Liver (tissue), 3 donors: ENCODE results near the gene SLIT3.

Experiments
- EGR1 ChIP-seq, 2 donors: IDR thresholded peaks; 2 replicates each; pipeline ENCODE4 v1.6.1; 2016 to 2018; ENCODE audit warnings: antibody characterized with exemption in 2 of 2, low read depth in 2 of 2
- GABPA ChIP-seq, 2 donors: IDR thresholded peaks in 1 of 2; conservative IDR thresholded peaks in 1 of 2; 2 replicates each; pipeline ENCODE4 v1.6.1; 2016; ENCODE audit warnings: antibody characterized with exemption in 2 of 2, mild to moderate bottlenecking in 1 of 2, moderate library complexity in 1 of 2
- RAD21 ChIP-seq, 2 donors: IDR thresholded peaks; 2 replicates each; pipeline ENCODE4 v1.6.1; 2016; ENCODE audit warnings: antibody characterized with exemption in 2 of 2, mild to moderate bottlenecking in 2 of 2
- RXRA ChIP-seq, 2 donors: IDR thresholded peaks; 2 replicates each; pipeline ENCODE4 v1.6.1; 2017 to 2018; ENCODE audit warnings: antibody characterized with exemption in 2 of 2, mild to moderate bottlenecking in 1 of 2
- SP1 ChIP-seq: IDR thresholded peaks from 2 replicates; pipeline ENCODE4 v1.6.1; 2018; ENCODE audit warnings: antibody characterized with exemption, mild to moderate bottlenecking
- TAF1 ChIP-seq: conservative IDR thresholded peaks from 2 replicates; pipeline ENCODE4 v1.6.1; 2016; ENCODE audit warnings: antibody characterized with exemption, mild to moderate bottlenecking
- TF ChIP-seq, protein P1 (sequence below): fragments of 150-350 bp; IDR thresholded peaks from 2 replicates; pipeline ENCODE4 v1.5.1; 2017; ENCODE audit warnings: improper control_type of control experiment, low read depth, low read length; ENCODE audit not compliant: missing input control
- TF ChIP-seq, protein P2 (sequence below): IDR thresholded peaks from 2 replicates; pipeline ENCODE4 v1.6.1; 2016; ENCODE audit warnings: antibody characterized with exemption, mild to moderate bottlenecking
- TF ChIP-seq, protein P3 (sequence below): IDR thresholded peaks from 2 replicates; pipeline ENCODE4 v1.6.1; 2016; ENCODE audit warnings: antibody characterized with exemption
- TF ChIP-seq, protein P4 (sequence below): IDR thresholded peaks from 2 replicates; pipeline ENCODE4 v1.6.1; 2016; ENCODE audit warnings: antibody characterized with exemption
- donor health status: healthy.
- donor health status: healthy.

DNA sequence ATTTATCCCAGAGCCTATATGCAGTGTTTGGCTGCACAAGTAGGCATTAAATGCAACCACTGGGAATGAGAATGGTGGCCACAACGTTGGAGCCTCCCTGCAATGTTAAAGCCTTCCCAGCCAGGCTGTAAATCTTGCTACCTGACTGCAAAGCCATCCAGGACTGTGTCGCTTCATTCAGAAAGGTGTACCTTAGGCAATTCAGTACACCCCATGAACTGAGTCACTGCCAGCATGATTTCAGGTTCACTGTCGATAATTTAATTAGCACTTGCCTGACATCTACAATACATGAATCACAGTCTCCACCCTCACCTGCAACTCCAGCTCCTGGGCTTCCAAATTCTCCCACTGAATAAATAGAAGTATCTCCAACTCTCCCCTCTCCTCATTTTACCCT lies 108.4 kb downstream of the SLIT3 start:
- TF ChIP-seq, protein P1, sequence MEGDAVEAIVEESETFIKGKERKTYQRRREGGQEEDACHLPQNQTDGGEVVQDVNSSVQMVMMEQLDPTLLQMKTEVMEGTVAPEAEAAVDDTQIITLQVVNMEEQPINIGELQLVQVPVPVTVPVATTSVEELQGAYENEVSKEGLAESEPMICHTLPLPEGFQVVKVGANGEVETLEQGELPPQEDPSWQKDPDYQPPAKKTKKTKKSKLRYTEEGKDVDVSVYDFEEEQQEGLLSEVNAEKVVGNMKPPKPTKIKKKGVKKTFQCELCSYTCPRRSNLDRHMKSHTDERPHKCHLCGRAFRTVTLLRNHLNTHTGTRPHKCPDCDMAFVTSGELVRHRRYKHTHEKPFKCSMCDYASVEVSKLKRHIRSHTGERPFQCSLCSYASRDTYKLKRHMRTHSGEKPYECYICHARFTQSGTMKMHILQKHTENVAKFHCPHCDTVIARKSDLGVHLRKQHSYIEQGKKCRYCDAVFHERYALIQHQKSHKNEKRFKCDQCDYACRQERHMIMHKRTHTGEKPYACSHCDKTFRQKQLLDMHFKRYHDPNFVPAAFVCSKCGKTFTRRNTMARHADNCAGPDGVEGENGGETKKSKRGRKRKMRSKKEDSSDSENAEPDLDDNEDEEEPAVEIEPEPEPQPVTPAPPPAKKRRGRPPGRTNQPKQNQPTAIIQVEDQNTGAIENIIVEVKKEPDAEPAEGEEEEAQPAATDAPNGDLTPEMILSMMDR: no peak
- TF ChIP-seq GABPA (IDR thresholded peaks at IDR 0.05 in 1 of 2, conservative IDR thresholded peaks at IDR 0.05 in 1 of 2) (no peak), RAD21 (IDR thresholded peaks at IDR 0.05) (no peak), RXRA (IDR thresholded peaks at IDR 0.05) (no peak), TAF1 (no peak), SP1 (no peak), EGR1 (IDR thresholded peaks at IDR 0.05; ENCODE audit: low read depth in 2 of 2) (no peak)
- TF ChIP-seq, protein P2, sequence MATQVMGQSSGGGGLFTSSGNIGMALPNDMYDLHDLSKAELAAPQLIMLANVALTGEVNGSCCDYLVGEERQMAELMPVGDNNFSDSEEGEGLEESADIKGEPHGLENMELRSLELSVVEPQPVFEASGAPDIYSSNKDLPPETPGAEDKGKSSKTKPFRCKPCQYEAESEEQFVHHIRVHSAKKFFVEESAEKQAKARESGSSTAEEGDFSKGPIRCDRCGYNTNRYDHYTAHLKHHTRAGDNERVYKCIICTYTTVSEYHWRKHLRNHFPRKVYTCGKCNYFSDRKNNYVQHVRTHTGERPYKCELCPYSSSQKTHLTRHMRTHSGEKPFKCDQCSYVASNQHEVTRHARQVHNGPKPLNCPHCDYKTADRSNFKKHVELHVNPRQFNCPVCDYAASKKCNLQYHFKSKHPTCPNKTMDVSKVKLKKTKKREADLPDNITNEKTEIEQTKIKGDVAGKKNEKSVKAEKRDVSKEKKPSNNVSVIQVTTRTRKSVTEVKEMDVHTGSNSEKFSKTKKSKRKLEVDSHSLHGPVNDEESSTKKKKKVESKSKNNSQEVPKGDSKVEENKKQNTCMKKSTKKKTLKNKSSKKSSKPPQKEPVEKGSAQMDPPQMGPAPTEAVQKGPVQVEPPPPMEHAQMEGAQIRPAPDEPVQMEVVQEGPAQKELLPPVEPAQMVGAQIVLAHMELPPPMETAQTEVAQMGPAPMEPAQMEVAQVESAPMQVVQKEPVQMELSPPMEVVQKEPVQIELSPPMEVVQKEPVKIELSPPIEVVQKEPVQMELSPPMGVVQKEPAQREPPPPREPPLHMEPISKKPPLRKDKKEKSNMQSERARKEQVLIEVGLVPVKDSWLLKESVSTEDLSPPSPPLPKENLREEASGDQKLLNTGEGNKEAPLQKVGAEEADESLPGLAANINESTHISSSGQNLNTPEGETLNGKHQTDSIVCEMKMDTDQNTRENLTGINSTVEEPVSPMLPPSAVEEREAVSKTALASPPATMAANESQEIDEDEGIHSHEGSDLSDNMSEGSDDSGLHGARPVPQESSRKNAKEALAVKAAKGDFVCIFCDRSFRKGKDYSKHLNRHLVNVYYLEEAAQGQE: no peak
- TF ChIP-seq, protein P3, sequence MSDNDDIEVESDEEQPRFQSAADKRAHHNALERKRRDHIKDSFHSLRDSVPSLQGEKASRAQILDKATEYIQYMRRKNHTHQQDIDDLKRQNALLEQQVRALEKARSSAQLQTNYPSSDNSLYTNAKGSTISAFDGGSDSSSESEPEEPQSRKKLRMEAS: no peak
- TF ChIP-seq, protein P4, sequence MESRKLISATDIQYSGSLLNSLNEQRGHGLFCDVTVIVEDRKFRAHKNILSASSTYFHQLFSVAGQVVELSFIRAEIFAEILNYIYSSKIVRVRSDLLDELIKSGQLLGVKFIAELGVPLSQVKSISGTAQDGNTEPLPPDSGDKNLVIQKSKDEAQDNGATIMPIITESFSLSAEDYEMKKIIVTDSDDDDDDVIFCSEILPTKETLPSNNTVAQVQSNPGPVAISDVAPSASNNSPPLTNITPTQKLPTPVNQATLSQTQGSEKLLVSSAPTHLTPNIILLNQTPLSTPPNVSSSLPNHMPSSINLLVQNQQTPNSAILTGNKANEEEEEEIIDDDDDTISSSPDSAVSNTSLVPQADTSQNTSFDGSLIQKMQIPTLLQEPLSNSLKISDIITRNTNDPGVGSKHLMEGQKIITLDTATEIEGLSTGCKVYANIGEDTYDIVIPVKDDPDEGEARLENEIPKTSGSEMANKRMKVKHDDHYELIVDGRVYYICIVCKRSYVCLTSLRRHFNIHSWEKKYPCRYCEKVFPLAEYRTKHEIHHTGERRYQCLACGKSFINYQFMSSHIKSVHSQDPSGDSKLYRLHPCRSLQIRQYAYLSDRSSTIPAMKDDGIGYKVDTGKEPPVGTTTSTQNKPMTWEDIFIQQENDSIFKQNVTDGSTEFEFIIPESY: no peak
